Measurements from ENCODE around the gene PAEP.

Gene PAEP

GRCh38 chr9:135604437-135605237, 43.1 kb downstream of the PAEP start:
- DNase-seq: no peak

GRCh38 chr9:135605238-135605781, 43.8 kb downstream of the PAEP start:
- no peak for DNase-seq

GRCh38 chr9:135606885-135607259, 45.3 kb downstream of the PAEP start:
- no peak for DNase-seq

- no peak for DNase-seq
Observed at GRCh38 chr9:135607401-135608293, 46.1 kb downstream of the PAEP start.

- DNase-seq: no peak
Observed at GRCh38 chr9:135608294-135608998, 46.9 kb downstream of the PAEP start.

- DNase-seq: no peak
Observed at GRCh38 chr9:135608999-135609317, 47.4 kb downstream of the PAEP start.

GRCh38 chr9:135609366-135609955, 47.9 kb downstream of the PAEP start:
- no peak for DNase-seq

GRCh38 chr9:135610290-135611141, 49.0 kb downstream of the PAEP start:
- no peak for DNase-seq

- no peak for DNase-seq
Observed at GRCh38 chr9:135611142-135611874, 49.8 kb downstream of the PAEP start.

- no peak for DNase-seq
Observed at GRCh38 chr9:135611875-135612209, 50.3 kb downstream of the PAEP start.

- no peak for DNase-seq
Observed at GRCh38 chr9:135612437-135612836, 50.9 kb downstream of the PAEP start.

- DNase-seq: no peak
Observed at GRCh38 chr9:135612981-135613910, 51.7 kb downstream of the PAEP start.

- no peak for DNase-seq
Observed at GRCh38 chr9:135613946-135614805, 52.6 kb downstream of the PAEP start.

- no peak for DNase-seq
Observed at GRCh38 chr9:135614821-135615665, 53.5 kb downstream of the PAEP start.

- no peak for DNase-seq
Observed at GRCh38 chr9:135615666-135616618, 54.4 kb downstream of the PAEP start.
